ENCODE data around the gene ARL2BP. TPM values are rescaled to one million over a fixed set of nuclear protein-coding genes. Genes with fewer than 3 reads are reported as not detected.

Gene ARL2BP
- total and polyA plus RNA-seq, 3 experiments from 2014 or later, result 29.9 to 112 (median 30.1) TPM

GRCh38 chr16:57229079-57229478, 16.0 kb upstream of the ARL2BP start:
- Mint-ChIP-seq H3K36me3 (peaks cover 9 to 88% (median 27%) of the 10 kb centered on the region in 3 donors), H3K9me3 (no peaks in the 10 kb centered on the region), H3K4me3 (no peak overlapping the region), H3K27me3 (no peaks in the 10 kb centered on the region), H3K4me1 (no peaks in the 10 kb centered on the region), H3K27ac (no peak overlapping the region)
- Histone ChIP-seq H3K27me3 (ENCODE audit: insufficient read depth, low read length, poor library complexity, severe bottlenecking) (no peaks in the 10 kb centered on the region), H3K9me3 (ENCODE audit: low read length) (no peaks in the 10 kb centered on the region), H3K4me1 (ENCODE audit: insufficient read depth, low read length) (no peaks in the 10 kb centered on the region), H3K36me3 (ENCODE audit: insufficient read depth, low read length) (peaks cover 60% of the 10 kb centered on the region), H3K27ac (ENCODE audit: low read depth, low read length) (no peak overlapping the region), H3K4me3 (ENCODE audit: low read length) (no peak overlapping the region)
- ChIA-PET CTCF (no interaction called here), POLR2A (no interaction called here)
- DNase-seq, result no peak

- H3K4me1 Mint-ChIP-seq, result no peaks in the 10 kb centered on the region
- no peak overlapping the region for H3K27ac Mint-ChIP-seq
- Histone ChIP-seq H3K27ac (ENCODE audit: low read depth, low read length) (no peak overlapping the region), H3K27me3 (ENCODE audit: insufficient read depth, low read length, poor library complexity, severe bottlenecking) (no peaks in the 10 kb centered on the region), H3K9me3 (ENCODE audit: low read length) (no peaks in the 10 kb centered on the region), H3K4me1 (ENCODE audit: insufficient read depth, low read length) (no peaks in the 10 kb centered on the region), H3K36me3 (ENCODE audit: insufficient read depth, low read length) (peaks cover 56% of the 10 kb centered on the region), H3K4me3 (ENCODE audit: low read length) (no peak overlapping the region)
- no peak overlapping the region for H3K4me3 Mint-ChIP-seq
- H3K9me3 Mint-ChIP-seq, result no peaks in the 10 kb centered on the region
- peaks cover 9 to 85% (median 34%) of the 10 kb centered on the region in 3 donors for H3K36me3 Mint-ChIP-seq
- no peak for DNase-seq
- ChIA-PET CTCF (no interaction called here), POLR2A (no interaction called here)
- H3K27me3 Mint-ChIP-seq, result no peaks in the 10 kb centered on the region
Observed at GRCh38 chr16:57231821-57232350, 13.2 kb upstream of the ARL2BP start.

- POLR2A ChIA-PET, result no interaction called here
Observed at GRCh38 chr16:57233944-57234706, 10.9 kb upstream of the ARL2BP start.

GRCh38 chr16:57234707-57235092, 10.4 kb upstream of the ARL2BP start:
- H3K9me3 Mint-ChIP-seq, result no peaks in the 10 kb centered on the region

More at GRCh38 chr16:57233944-57234706, 10.9 kb upstream of the ARL2BP start:
- no peaks in the 10 kb centered on the region for H3K27me3 Mint-ChIP-seq
- Histone ChIP-seq H3K27ac (ENCODE audit: low read depth, low read length) (no peak overlapping the region), H3K27me3 (ENCODE audit: insufficient read depth, low read length, poor library complexity, severe bottlenecking) (no peaks in the 10 kb centered on the region), H3K4me3 (ENCODE audit: low read length) (no peak overlapping the region), H3K9me3 (ENCODE audit: low read length) (no peaks in the 10 kb centered on the region), H3K36me3 (ENCODE audit: insufficient read depth, low read length) (peaks cover 52% of the 10 kb centered on the region), H3K4me1 (ENCODE audit: insufficient read depth, low read length) (no peaks in the 10 kb centered on the region)
- peaks cover 9 to 82% (median 28%) of the 10 kb centered on the region in 3 donors for H3K36me3 Mint-ChIP-seq
- no peak for DNase-seq
- H3K4me3 Mint-ChIP-seq, result peak overlapping the region in 1 of 7 donors; percentile 2
- CTCF ChIA-PET, result no interaction called here
- H3K27ac Mint-ChIP-seq, result peak overlapping the region in 5 of 8 donors; percentile 9 to 75 (median 22)
- no peaks in the 10 kb centered on the region for H3K9me3 Mint-ChIP-seq
- H3K4me1 Mint-ChIP-seq, result no peaks in the 10 kb centered on the region

GRCh38 chr16:57235128-57236021, 9.7 kb upstream of the ARL2BP start:
- H3K4me1 Mint-ChIP-seq, result no peaks in the 10 kb centered on the region
- Histone ChIP-seq H3K4me1 (ENCODE audit: insufficient read depth, low read length) (no peaks in the 10 kb centered on the region), H3K27me3 (ENCODE audit: insufficient read depth, low read length, poor library complexity, severe bottlenecking) (no peaks in the 10 kb centered on the region), H3K27ac (ENCODE audit: low read depth, low read length) (no peak overlapping the region), H3K4me3 (ENCODE audit: low read length) (no peak overlapping the region), H3K36me3 (ENCODE audit: insufficient read depth, low read length) (peaks cover 49% of the 10 kb centered on the region), H3K9me3 (ENCODE audit: low read length) (no peaks in the 10 kb centered on the region)
- no peaks in the 10 kb centered on the region for H3K9me3 Mint-ChIP-seq
- POLR2A ChIA-PET, result no interaction called here
- peak overlapping the region in 1 of 7 donors; percentile 36 for H3K4me3 Mint-ChIP-seq
- CTCF ChIA-PET, result no interaction called here
- no peaks in the 10 kb centered on the region for H3K27me3 Mint-ChIP-seq
- H3K36me3 Mint-ChIP-seq, result peaks cover 6 to 82% (median 26%) of the 10 kb centered on the region in 3 donors
- H3K27ac Mint-ChIP-seq, result peak overlapping the region in 2 of 8 donors; percentile 17 to 66
- no peak for DNase-seq

More at GRCh38 chr16:57234707-57235092, 10.4 kb upstream of the ARL2BP start:
- H3K4me1 ChIP-seq (ENCODE audit: insufficient read depth, low read length), result no peaks in the 10 kb centered on the region
- no peak for DNase-seq
- H3K9me3 ChIP-seq (ENCODE audit: low read length), result no peaks in the 10 kb centered on the region
- ChIA-PET POLR2A (no interaction called here), CTCF (no interaction called here)
- Mint-ChIP-seq H3K4me3 (no peak overlapping the region), H3K4me1 (no peaks in the 10 kb centered on the region), H3K27ac (no peak overlapping the region), H3K36me3 (peaks cover 9 to 83% (median 28%) of the 10 kb centered on the region in 3 donors), H3K27me3 (no peaks in the 10 kb centered on the region)
- H3K27me3 ChIP-seq (ENCODE audit: insufficient read depth, low read length, poor library complexity, severe bottlenecking), result no peaks in the 10 kb centered on the region
- H3K4me3 ChIP-seq (ENCODE audit: low read length), result no peak overlapping the region
- peaks cover 52% of the 10 kb centered on the region for H3K36me3 ChIP-seq (ENCODE audit: insufficient read depth, low read length)
- H3K27ac ChIP-seq (ENCODE audit: low read depth, low read length), result no peak overlapping the region

GRCh38 chr16:57236022-57236350, 9.1 kb upstream of the ARL2BP start:
- Histone ChIP-seq H3K36me3 (ENCODE audit: insufficient read depth, low read length) (peaks cover 43% of the 10 kb centered on the region), H3K27me3 (ENCODE audit: insufficient read depth, low read length, poor library complexity, severe bottlenecking) (no peaks in the 10 kb centered on the region), H3K4me1 (ENCODE audit: insufficient read depth, low read length) (no peaks in the 10 kb centered on the region), H3K9me3 (ENCODE audit: low read length) (no peaks in the 10 kb centered on the region), H3K4me3 (ENCODE audit: low read length) (no peak overlapping the region), H3K27ac (ENCODE audit: low read depth, low read length) (no peak overlapping the region)
- H3K4me3 Mint-ChIP-seq, result no peak overlapping the region
- H3K27ac Mint-ChIP-seq, result peak overlapping the region in 4 of 8 donors; percentile 0 to 69 (median 58)
- POLR2A ChIA-PET, result no interaction called here
- no peaks in the 10 kb centered on the region for H3K27me3 Mint-ChIP-seq
- DNase-seq, result no peak
- H3K36me3 Mint-ChIP-seq, result peaks cover 2 to 76% (median 22%) of the 10 kb centered on the region in 3 donors
- no peaks in the 10 kb centered on the region for H3K9me3 Mint-ChIP-seq
- CTCF ChIA-PET, result no interaction called here
- H3K4me1 Mint-ChIP-seq, result no peaks in the 10 kb centered on the region

- no peak overlapping the region for H3K27ac ChIP-seq (ENCODE audit: low read depth, low read length)
- H3K27me3 Mint-ChIP-seq, result no peaks in the 10 kb centered on the region
- H3K36me3 ChIP-seq (ENCODE audit: insufficient read depth, low read length), result peaks cover 22% of the 10 kb centered on the region
- H3K4me3 Mint-ChIP-seq, result no peak overlapping the region
- H3K4me1 Mint-ChIP-seq, result peaks cover 0 to 2% (median 0%) of the 10 kb centered on the region in 3 donors
- H3K27ac Mint-ChIP-seq, result peak overlapping the region in 2 of 8 donors; percentile 47 to 64
- no peaks in the 10 kb centered on the region for H3K4me1 ChIP-seq (ENCODE audit: insufficient read depth, low read length)
- peaks cover 0 to 52% (median 16%) of the 10 kb centered on the region in 3 donors for H3K36me3 Mint-ChIP-seq
- no peaks in the 10 kb centered on the region for H3K9me3 ChIP-seq (ENCODE audit: low read length)
- H3K4me3 ChIP-seq (ENCODE audit: low read length), result no peak overlapping the region
- no peaks in the 10 kb centered on the region for H3K27me3 ChIP-seq (ENCODE audit: insufficient read depth, low read length, poor library complexity, severe bottlenecking)
- CTCF ChIA-PET, result no interaction called here
- POLR2A ChIA-PET, result no interaction called here
- H3K9me3 Mint-ChIP-seq, result no peaks in the 10 kb centered on the region
- DNase-seq, result no peak
Observed at GRCh38 chr16:57238682-57239081, 6.4 kb upstream of the ARL2BP start.

- Histone ChIP-seq H3K4me1 (ENCODE audit: insufficient read depth, low read length) (peaks cover 3% of the 10 kb centered on the region), H3K36me3 (ENCODE audit: insufficient read depth, low read length) (peaks cover 17% of the 10 kb centered on the region), H3K27ac (ENCODE audit: low read depth, low read length) (no peak overlapping the region), H3K9me3 (ENCODE audit: low read length) (no peaks in the 10 kb centered on the region), H3K4me3 (ENCODE audit: low read length) (no peak overlapping the region), H3K27me3 (ENCODE audit: insufficient read depth, low read length, poor library complexity, severe bottlenecking) (no peaks in the 10 kb centered on the region)
- H3K36me3 Mint-ChIP-seq, result peaks cover 0 to 48% (median 12%) of the 10 kb centered on the region in 3 donors
- no peak for DNase-seq
- H3K27ac Mint-ChIP-seq, result peak overlapping the region in 2 of 8 donors; percentile 24 to 47
- CTCF ChIA-PET, result no interaction called here
- H3K9me3 Mint-ChIP-seq, result no peaks in the 10 kb centered on the region
- no peak overlapping the region for H3K4me3 Mint-ChIP-seq
- H3K27me3 Mint-ChIP-seq, result no peaks in the 10 kb centered on the region
- POLR2A ChIA-PET, result no interaction called here
- peaks cover 0 to 5% (median 2%) of the 10 kb centered on the region in 3 donors for H3K4me1 Mint-ChIP-seq
Observed at GRCh38 chr16:57239107-57239506, 6.0 kb upstream of the ARL2BP start.
